ENCODE data around the gene CYP4B1. TPM values are rescaled to one million over a fixed set of nuclear protein-coding genes. Genes with fewer than 3 reads are reported as not detected.

CYP4B1 gene
- total and polyA plus RNA-seq, 4 donors: 0.18 to 0.59 (median 0.18) TPM; not detected in 1

GRCh38 chr1:46761740-46762139 is 37.1 kb upstream of the CYP4B1 start:
- H3K9ac ChIP-seq (ENCODE audit: low read depth in 1 of 2, low read length in 2 of 2): no peak overlapping the region
- H3K27ac ChIP-seq (ENCODE audit: low read depth in 1 of 2, low read length in 2 of 2): no peak overlapping the region
- no peak overlapping the region for H3K4me3 ChIP-seq (ENCODE audit: low read depth in 1 of 3, low read length in 3 of 3)
- peaks cover 0 to 6% (median 0%) of the 10 kb centered on the region in 4 donors for H3K27me3 ChIP-seq (ENCODE audit: control insufficient read depth in 4 of 4, insufficient read depth in 4 of 4, low read length in 3 of 4)
- H3K36me3 ChIP-seq (ENCODE audit: control insufficient read depth in 4 of 4, insufficient read depth in 3 of 4, low read depth in 1 of 4, low read length in 3 of 4): no peaks in the 10 kb centered on the region
- no peak for DNase-seq (ENCODE audit: low spot score)
- no peaks in the 10 kb centered on the region for H3K9me3 ChIP-seq (ENCODE audit: control insufficient read depth in 4 of 4, low read length in 3 of 4)
- no peaks in the 10 kb centered on the region for H3K4me1 ChIP-seq (ENCODE audit: control insufficient read depth in 4 of 4, insufficient read depth in 4 of 4, low read length in 3 of 4)
- no peak for TF ChIP-seq SP1 (IDR thresholded peaks at IDR 0.05)
- no peak for TF ChIP-seq CTCF (IDR thresholded peaks at IDR 0.05; ENCODE audit: low read depth, low read length, missing input control)
- TF ChIP-seq HNF4G (IDR thresholded peaks at IDR 0.05): no peak
- TF ChIP-seq ZBTB33 (IDR thresholded peaks at IDR 0.05): no peak
- no peak for TF ChIP-seq FOXA1 (IDR thresholded peaks at IDR 0.05)
- TF ChIP-seq RXRA (IDR thresholded peaks at IDR 0.05): no peak
- TF ChIP-seq GABPA (IDR thresholded peaks at IDR 0.05 in 1 of 2, conservative IDR thresholded peaks at IDR 0.05 in 1 of 2): no peak
- no peak for TF ChIP-seq MAX (IDR thresholded peaks at IDR 0.05)
- TF ChIP-seq RAD21 (IDR thresholded peaks at IDR 0.05): no peak

DNA sequence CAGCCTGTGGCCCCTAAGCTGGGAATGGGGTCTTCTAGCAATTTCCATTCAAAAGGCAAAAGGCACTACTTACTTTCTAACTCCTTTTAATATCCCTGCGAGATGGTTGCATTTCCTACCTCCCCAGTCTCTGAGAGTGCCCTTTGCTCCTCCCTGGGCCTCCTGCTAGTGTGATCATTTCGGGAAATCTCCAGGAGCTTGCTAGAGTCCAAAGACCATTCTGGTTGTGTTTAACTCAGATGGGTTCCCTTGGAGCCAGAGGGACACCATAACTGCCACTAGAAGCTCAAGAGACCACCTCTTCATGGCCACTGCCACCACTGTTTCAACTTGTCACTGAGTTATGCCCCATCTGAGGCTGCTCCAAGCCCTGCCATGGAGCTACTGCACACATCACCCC is 34.4 kb upstream of the CYP4B1 start:
- H3K27me3 ChIP-seq (ENCODE audit: control insufficient read depth in 4 of 4, insufficient read depth in 4 of 4, low read length in 3 of 4): peaks cover 0 to 6% (median 0%) of the 10 kb centered on the region in 4 donors
- 52% methylated on average over 2 of the region's 2 CpGs for WGBS
- DNase-seq (ENCODE audit: low spot score): no peak

GRCh38 chr1:46767649-46768282 is 31.1 kb upstream of the CYP4B1 start:
- peaks cover 10 to 21% (median 19%) of the 10 kb centered on the region in 4 donors for H3K9me3 ChIP-seq (ENCODE audit: control insufficient read depth in 4 of 4, low read length in 3 of 4)
- no peak for DNase-seq (ENCODE audit: low spot score)
- H3K4me1 ChIP-seq (ENCODE audit: control insufficient read depth in 4 of 4, insufficient read depth in 4 of 4, low read length in 3 of 4): no peaks in the 10 kb centered on the region
- H3K27me3 ChIP-seq (ENCODE audit: control insufficient read depth in 4 of 4, insufficient read depth in 4 of 4, low read length in 3 of 4): no peaks in the 10 kb centered on the region
- no peak overlapping the region for H3K27ac ChIP-seq (ENCODE audit: low read depth in 1 of 2, low read length in 2 of 2)
- H3K9ac ChIP-seq (ENCODE audit: low read depth in 1 of 2, low read length in 2 of 2): no peak overlapping the region
- no peaks in the 10 kb centered on the region for H3K36me3 ChIP-seq (ENCODE audit: control insufficient read depth in 4 of 4, insufficient read depth in 3 of 4, low read depth in 1 of 4, low read length in 3 of 4)
- TF ChIP-seq MAX (IDR thresholded peaks at IDR 0.05) (no peak), YY1 (IDR thresholded peaks at IDR 0.05) (no peak), FOXA2 (IDR thresholded peaks at IDR 0.05) (no peak), JUND (IDR thresholded peaks at IDR 0.05) (no peak), RAD21 (IDR thresholded peaks at IDR 0.05) (no peak), TAF1 (conservative IDR thresholded peaks at IDR 0.05) (no peak), GABPA (IDR thresholded peaks at IDR 0.05 in 1 of 2, conservative IDR thresholded peaks at IDR 0.05 in 1 of 2) (no peak), CTCF (IDR thresholded peaks at IDR 0.05; ENCODE audit: low read depth, low read length, missing input control) (no peak), REST (IDR thresholded peaks at IDR 0.05) (no peak), FOXA1 (IDR thresholded peaks at IDR 0.05) (no peak), HNF4G (IDR thresholded peaks at IDR 0.05) (no peak), RXRA (IDR thresholded peaks at IDR 0.05) (no peak), EGR1 (IDR thresholded peaks at IDR 0.05; ENCODE audit: low read depth in 2 of 2) (no peak)
- 75% methylated on average over 4 of the region's 4 CpGs for WGBS
- H3K4me3 ChIP-seq (ENCODE audit: low read depth in 1 of 3, low read length in 3 of 3): no peak overlapping the region

More for the DNA sequence above, 34.4 kb upstream of the CYP4B1 start:
- no peaks in the 10 kb centered on the region for H3K4me1 ChIP-seq (ENCODE audit: control insufficient read depth in 4 of 4, insufficient read depth in 4 of 4, low read length in 3 of 4)
- H3K36me3 ChIP-seq (ENCODE audit: control insufficient read depth in 4 of 4, insufficient read depth in 3 of 4, low read depth in 1 of 4, low read length in 3 of 4): no peaks in the 10 kb centered on the region
- no peak overlapping the region for H3K4me3 ChIP-seq (ENCODE audit: low read depth in 1 of 3, low read length in 3 of 3)
- peaks cover 0 to 6% (median 2%) of the 10 kb centered on the region in 4 donors for H3K9me3 ChIP-seq (ENCODE audit: control insufficient read depth in 4 of 4, low read length in 3 of 4)
- no peak overlapping the region for H3K27ac ChIP-seq (ENCODE audit: low read depth in 1 of 2, low read length in 2 of 2)
- no peak overlapping the region for H3K9ac ChIP-seq (ENCODE audit: low read depth in 1 of 2, low read length in 2 of 2)
- TF ChIP-seq RXRA (IDR thresholded peaks at IDR 0.05): no peak
- TF ChIP-seq TAF1 (conservative IDR thresholded peaks at IDR 0.05): no peak
- TF ChIP-seq HNF4G (IDR thresholded peaks at IDR 0.05): no peak
- TF ChIP-seq GABPA (IDR thresholded peaks at IDR 0.05 in 1 of 2, conservative IDR thresholded peaks at IDR 0.05 in 1 of 2): no peak
- TF ChIP-seq HNF4A (conservative IDR thresholded peaks at IDR 0.05): no peak

All from liver (tissue), 9 donors.